Measurements from ENCODE around the gene CAPN13.

The CAPN13 gene

GRCh38 chr2:30826916-30827315 is 19.7 kb upstream of the CAPN13 start:
- TF ChIP-seq SIN3A (IDR thresholded peaks at IDR 0.05; ENCODE audit: borderline replicate concordance, insufficient read depth, low read length) (no peak), REST (IDR thresholded peaks at IDR 0.05; ENCODE audit: insufficient read depth in 1 of 2, low read depth in 2 of 2, low read length in 2 of 2) (no peak), POLR2AphosphoS5 (IDR thresholded peaks at IDR 0.05; ENCODE audit: low read depth, low read length) (no peak), TAF1 (IDR thresholded peaks at IDR 0.05; ENCODE audit: borderline replicate concordance, insufficient read depth, low read length) (no peak), FOXP2 (optimal IDR thresholded peaks at IDR 0.05; ENCODE audit: borderline replicate concordance, extremely low read depth, extremely low read length, insufficient read depth) (no peak)

DNA sequence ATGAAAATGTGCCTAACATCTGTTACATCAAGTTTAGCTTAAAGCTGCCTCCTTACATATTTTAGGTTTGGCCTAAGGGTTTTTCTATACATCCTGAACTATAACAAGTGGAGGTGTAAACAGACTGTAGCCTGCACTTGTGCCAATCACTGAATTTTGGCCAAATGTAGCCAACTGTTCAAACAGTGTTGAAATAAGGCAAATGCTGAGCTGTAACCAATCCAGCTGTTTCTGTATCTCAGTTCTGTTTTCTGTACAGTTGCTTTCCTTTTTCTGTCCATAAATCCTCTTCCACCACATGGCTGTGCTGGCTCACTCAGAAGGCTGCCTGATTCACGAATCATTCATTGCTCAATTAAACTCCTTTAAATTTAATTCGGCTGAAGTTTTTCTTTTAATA is 19.2 kb upstream of the CAPN13 start:
- TF ChIP-seq FOXP2 (optimal IDR thresholded peaks at IDR 0.05; ENCODE audit: borderline replicate concordance, extremely low read depth, extremely low read length, insufficient read depth) (no peak), POLR2AphosphoS5 (IDR thresholded peaks at IDR 0.05; ENCODE audit: low read depth, low read length) (no peak), SIN3A (IDR thresholded peaks at IDR 0.05; ENCODE audit: borderline replicate concordance, insufficient read depth, low read length) (no peak), REST (IDR thresholded peaks at IDR 0.05; ENCODE audit: insufficient read depth in 1 of 2, low read depth in 2 of 2, low read length in 2 of 2) (no peak), TAF1 (IDR thresholded peaks at IDR 0.05; ENCODE audit: borderline replicate concordance, insufficient read depth, low read length) (no peak)

GRCh38 chr2:30823452-30823851 is 16.2 kb upstream of the CAPN13 start:
- TF ChIP-seq TAF1 (IDR thresholded peaks at IDR 0.05; ENCODE audit: borderline replicate concordance, insufficient read depth, low read length) (no peak), POLR2AphosphoS5 (IDR thresholded peaks at IDR 0.05; ENCODE audit: low read depth, low read length) (no peak), REST (IDR thresholded peaks at IDR 0.05; ENCODE audit: insufficient read depth in 1 of 2, low read depth in 2 of 2, low read length in 2 of 2) (no peak), FOXP2 (optimal IDR thresholded peaks at IDR 0.05; ENCODE audit: borderline replicate concordance, extremely low read depth, extremely low read length, insufficient read depth) (no peak), SIN3A (IDR thresholded peaks at IDR 0.05; ENCODE audit: borderline replicate concordance, insufficient read depth, low read length) (no peak)

DNA sequence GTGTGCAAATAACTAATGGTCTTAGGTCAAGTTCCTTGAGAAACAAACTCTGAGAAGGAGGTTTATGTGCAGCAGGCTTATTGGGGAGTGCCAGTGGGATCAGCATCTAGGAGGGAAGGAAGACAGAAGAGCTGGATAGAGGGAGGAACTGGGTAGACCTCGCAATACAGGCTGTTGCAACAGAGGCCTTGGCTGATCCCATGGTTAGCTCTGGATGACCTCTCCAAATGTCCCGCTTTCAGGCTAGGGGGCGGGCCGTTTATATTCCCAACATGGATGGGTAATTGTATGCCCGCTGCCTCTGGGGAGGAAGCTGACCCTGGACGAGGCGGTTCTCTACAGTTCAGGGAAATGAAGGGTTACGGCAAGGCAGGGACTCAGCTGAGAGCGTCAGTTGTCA is 14.7 kb upstream of the CAPN13 start:
- TF ChIP-seq SIN3A (IDR thresholded peaks at IDR 0.05; ENCODE audit: borderline replicate concordance, insufficient read depth, low read length) (no peak), FOXP2 (optimal IDR thresholded peaks at IDR 0.05; ENCODE audit: borderline replicate concordance, extremely low read depth, extremely low read length, insufficient read depth) (no peak), POLR2AphosphoS5 (IDR thresholded peaks at IDR 0.05; ENCODE audit: low read depth, low read length) (no peak), TAF1 (IDR thresholded peaks at IDR 0.05; ENCODE audit: borderline replicate concordance, insufficient read depth, low read length) (no peak), REST (IDR thresholded peaks at IDR 0.05; ENCODE audit: insufficient read depth in 1 of 2, low read depth in 2 of 2, low read length in 2 of 2) (no peak)

All from PFSK-1 (cell line).